Hepatocyte (in vitro differentiated cells): ENCODE measurements around the gene SPRR2A. TPM values are rescaled to one million over a fixed set of nuclear protein-coding genes. Genes with fewer than 3 reads are reported as not detected.

Experiments used
- DNase-seq: peaks from one replicate; pipeline ENCODE4 v3.0.0-alpha.2; 2016; ENCODE audit warnings: low spot score
- H2AFZ ChIP-seq: fragments of 200-600 bp; sonication (generic); 2 replicates; pipeline ENCODE4 v1.6.0; 2016; ENCODE audit warnings: antibody characterized with exemption, mild to moderate bottlenecking
- H3K27ac ChIP-seq: fragments of 200-600 bp; sonication (generic); 2 replicates; pipeline ENCODE4 v1.5.1; 2016; ENCODE audit warnings: mild to moderate bottlenecking
- H3K27me3 ChIP-seq: fragments of 200-600 bp; sonication (generic); 2 replicates; pipeline ENCODE4 v1.6.1; 2016
- H3K36me3 ChIP-seq: fragments of 200-600 bp; sonication (generic); replicated peaks from 2 replicates; pipeline ENCODE4 v1.5.1; 2016; ENCODE audit warnings: low read depth; ENCODE audit not compliant: insufficient read depth
- H3K4me1 ChIP-seq: fragments of 200-600 bp; sonication (generic); 2 replicates; pipeline ENCODE4 v1.5.1; 2016; ENCODE audit warnings: mild to moderate bottlenecking, moderate library complexity; ENCODE audit not compliant: insufficient read depth
- H3K4me2 ChIP-seq: fragments of 200-600 bp; sonication (generic); 2 replicates; pipeline ENCODE4 v1.6.0; 2016
- H3K4me3 ChIP-seq: fragments of 200-600 bp; sonication (generic); 2 replicates; pipeline ENCODE4 v1.5.1; 2016; ENCODE audit warnings: mild to moderate bottlenecking
- H3K79me2 ChIP-seq: fragments of 200-600 bp; sonication (generic); 2 replicates; pipeline ENCODE4 v1.6.0; 2017; ENCODE audit warnings: mild to moderate bottlenecking
- H3K9me2 ChIP-seq: fragments of 200-600 bp; sonication (generic); replicated peaks from 2 replicates; pipeline ENCODE4 v1.6.0; 2017; ENCODE audit warnings: mild to moderate bottlenecking; ENCODE audit not compliant: insufficient read depth
- H3K9me3 ChIP-seq: fragments of 200-600 bp; sonication (generic); 2 replicates; pipeline ENCODE4 v1.5.1; 2016; ENCODE audit warnings: low read depth, mild to moderate bottlenecking
- H4K20me1 ChIP-seq: fragments of 200-600 bp; sonication (generic); 2 replicates; pipeline ENCODE4 v1.6.0; 2016; ENCODE audit warnings: mild to moderate bottlenecking; ENCODE audit not compliant: insufficient read depth, poor library complexity, severe bottlenecking
- CTCF ChIP-seq: fragments of 200-600 bp; sonication (generic); IDR thresholded peaks from 2 replicates; pipeline ENCODE4 v1.5.1; 2016; ENCODE audit warnings: antibody characterized with exemption, mild to moderate bottlenecking; ENCODE audit not compliant: poor library complexity
- EZH2 ChIP-seq: fragments of 200-600 bp; sonication (generic); IDR thresholded peaks from 2 replicates; pipeline ENCODE4 v1.6.1; 2016; ENCODE audit warnings: antibody characterized with exemption, mild to moderate bottlenecking, borderline replicate concordance
- EZH2phosphoT487 ChIP-seq: fragments of 200-600 bp; sonication (generic); IDR thresholded peaks from one replicate; pipeline ENCODE4 v1.6.1; 2018; ENCODE audit warnings: antibody characterized with exemption, mild to moderate bottlenecking, low read depth, moderate library complexity; ENCODE audit not compliant: unreplicated experiment, severe bottlenecking
- WGBS: methylation state at CpG from one replicate; pipeline ENCODE4 v1.1.6; 2016; ENCODE audit warnings: low lambda C conversion rate; ENCODE audit errors: missing lambda C conversion rate; 5-methylcytosine and 5-hydroxymethylcytosine counted together
- polyA plus RNA-seq: library from polyadenylated mRNA; unstranded; fragments of >200 nt; fragmentation: Nextera tagmentation; extraction: Ambion mirVana; gene quantifications from 2 replicates; pipeline ENCODE4 v1.2.1, GENCODE V29; 2016
- total RNA-seq: library from RNA; depleted of rRNA; stranded (reverse); fragments of >200 nt; gene quantifications from 2 replicates; pipeline ENCODE4 v1.2.3, GENCODE V29; 2014

Gene SPRR2A
- total and polyA plus RNA-seq, 2 experiments from 2014 or later: not detected

GRCh38 chr1:153072806-153073726 lies 15.8 kb upstream of the SPRR2A start:
- H2AFZ ChIP-seq: no peak overlapping the region
- TF ChIP-seq EZH2phosphoT487 (no peak), CTCF (no peak)
- WGBS: 58% methylated on average over 5 of the region's 5 CpGs

GRCh38 chr1:153071511-153071910 lies 14.2 kb upstream of the SPRR2A start, which contains the start of gene SPRR2B:
SPRR2B (minus strand) TSS chr1:153071611; CDS start chr1:153070839, 772 bp downstream.
- Histone ChIP-seq H3K4me3 (no peak within 1 kb of the TSS), H3K79me2 (no peaks in the 10 kb centered on the region), H3K27me3 (no peaks in the 10 kb centered on the region), H4K20me1 (no peaks in the 10 kb centered on the region), H3K9me3 (no peaks in the 10 kb centered on the region), H3K36me3 (no peaks in the 10 kb centered on the region), H3K4me2 (no peak within 1 kb of the TSS), H3K4me1 (no peaks in the 10 kb centered on the region), H3K27ac (no peak within 1 kb of the TSS), H3K9me2 (no peaks in the 10 kb centered on the region), H2AFZ (no peak within 1 kb of the TSS)
- TF ChIP-seq EZH2 (no peak), EZH2phosphoT487 (no peak), CTCF (no peak)
- WGBS: 43% methylated on average over 2 of the region's 2 CpGs
- DNase-seq: no peak

More at GRCh38 chr1:153072806-153073726, 15.8 kb upstream of the SPRR2A start:
- Histone ChIP-seq H3K27ac (no peak overlapping the region), H3K27me3 (no peaks in the 10 kb centered on the region), H3K9me2 (no peaks in the 10 kb centered on the region), H3K79me2 (no peaks in the 10 kb centered on the region), H3K36me3 (no peaks in the 10 kb centered on the region), H3K4me1 (no peaks in the 10 kb centered on the region), H3K9me3 (no peaks in the 10 kb centered on the region), H4K20me1 (no peaks in the 10 kb centered on the region), H3K4me3 (no peak overlapping the region), H3K4me2 (no peak overlapping the region)
- DNase-seq: no peak

GRCh38 chr1:153070243-153070642 lies 12.9 kb upstream of the SPRR2A start:
- Histone ChIP-seq H3K4me2 (no peak overlapping the region), H3K27ac (no peak overlapping the region), H3K9me2 (no peaks in the 10 kb centered on the region), H3K27me3 (no peaks in the 10 kb centered on the region), H3K4me3 (no peak overlapping the region), H4K20me1 (no peaks in the 10 kb centered on the region), H3K79me2 (no peaks in the 10 kb centered on the region), H3K4me1 (no peaks in the 10 kb centered on the region), H3K36me3 (no peaks in the 10 kb centered on the region), H3K9me3 (no peaks in the 10 kb centered on the region), H2AFZ (no peak overlapping the region)
- 30% methylated on average over 2 of the region's 2 CpGs for WGBS
- TF ChIP-seq EZH2phosphoT487 (no peak), CTCF (no peak), EZH2 (no peak)
- DNase-seq: no peak
